Right renal cortex interstitium (tissue), 3 donors: ENCODE measurements around the gene CDKN2C. TPM values are rescaled to one million over a fixed set of nuclear protein-coding genes. Genes with fewer than 3 reads are reported as not detected.

Experiments used
- DNase-seq, 3 donors: peaks; one replicate each; pipeline ENCODE4 v3.0.0-alpha.2; 2013; ENCODE audit warnings: low read depth in 3 of 3, low spot score in 2 of 3
- polyA plus RNA-seq, 3 donors: library from polyadenylated mRNA; unstranded; fragments of 120-200 nt; gene quantifications; one replicate each; pipeline ENCODE4 v1.2.1, GENCODE V29; 2013; ENCODE audit not compliant: insufficient read length in 3 of 3

Gene CDKN2C
- polyA plus RNA-seq, 3 donors = 9.3 to 11.7 (median 10.7) TPM

- peak; percentile 90 to 97 (median 92) for DNase-seq
These were observed 9.9 kb upstream of the CDKN2C start, which contains the start of gene FAF1 for GRCh38 chr1:50959913-50960844. FAF1 (minus strand) TSS chr1:50960267; CDS start chr1:50959811, 456 bp downstream.

- DNase-seq = no peak
These were observed 5.2 kb upstream of the CDKN2C start for GRCh38 chr1:50964863-50965262.

GRCh38 chr1:50966991-50967390, 3.1 kb upstream of the CDKN2C start:
- DNase-seq = no peak

GRCh38 chr1:50967416-50968157, 2.5 kb upstream of the CDKN2C start:
- no peak for DNase-seq

GRCh38 chr1:50968158-50968820, 1.8 kb upstream of the CDKN2C start:
- DNase-seq = peak in 1 of 3 donors; percentile 73

GRCh38 chr1:50968821-50969610, 1.0 kb upstream of the CDKN2C start:
- no peak for DNase-seq

- DNase-seq = no peak
These were observed 453 bp downstream of the CDKN2C start for GRCh38 chr1:50970509-50970887.

- no peak for DNase-seq
These were observed 1.0 kb downstream of the CDKN2C start for GRCh38 chr1:50970931-50971582.

- DNase-seq = no peak
These were observed 1.8 kb downstream of the CDKN2C start for GRCh38 chr1:50971748-50972305.

GRCh38 chr1:50972766-50973165, 2.7 kb downstream of the CDKN2C start:
- no peak for DNase-seq

GRCh38 chr1:50973255-50973654, 3.2 kb downstream of the CDKN2C start:
- DNase-seq = no peak

- no peak for DNase-seq
These were observed 4.0 kb downstream of the CDKN2C start for GRCh38 chr1:50973875-50974617.

GRCh38 chr1:50974618-50974935, 4.5 kb downstream of the CDKN2C start:
- no peak for DNase-seq

- DNase-seq = no peak
These were observed 5.4 kb downstream of the CDKN2C start for GRCh38 chr1:50975436-50975835.

GRCh38 chr1:50976111-50976889, 6.3 kb downstream of the CDKN2C start:
- DNase-seq = no peak

GRCh38 chr1:50976890-50977574, 7.0 kb downstream of the CDKN2C start:
- no peak for DNase-seq

GRCh38 chr1:50977575-50978143, 7.6 kb downstream of the CDKN2C start:
- DNase-seq = no peak
